Activated CD8-positive, alpha-beta T cell treated with anti-CD3 and anti-CD28 coated beads, Interleukin-2, amount 10 ng/mL, durations not matched to agents 7 days and 5 days (primary cell): ENCODE data around the gene TBXAS1. TPM values are rescaled to one million over a fixed set of nuclear protein-coding genes. Genes with fewer than 3 reads are reported as not detected.
A peak's percentile ranks its signal among the peaks of the same experiment; 100 is the strongest.

ENCODE experiments used
- ATAC-seq: fragments of 150-1000 bp; cut with Tn5 transposase; one replicate; pipeline ENCODE4 v1.10.0; 2021; ENCODE audit warnings: moderate library complexity
- CTCF ChIA-PET: fragments of 350-600 bp; sonication (Branson Sonifier 250); formaldehyde crosslinking; loops from one replicate; lab custom pipeline; 2021; ENCODE audit warnings: antibody characterized with exemption; lab: Charles Lee
- POLR2A ChIA-PET: fragments of 350-600 bp; sonication (Branson Sonifier 250); formaldehyde crosslinking; loops from one replicate; lab custom pipeline; 2021; ENCODE audit warnings: antibody characterized with exemption; lab: Charles Lee
- DNase-seq: peaks from one replicate; pipeline ENCODE4 v3.0.0-alpha.2; 2020
- H3K27ac Mint-ChIP-seq: one replicate; pipeline ENCODE4 v1.8.0; 2021; ENCODE audit warnings: mild to moderate bottlenecking, mixed read lengths
- H3K27me3 Mint-ChIP-seq: one replicate; pipeline ENCODE4 v1.8.0; 2021; ENCODE audit warnings: low read depth, mixed read lengths
- H3K36me3 Mint-ChIP-seq: one replicate; pipeline ENCODE4 v1.8.0; 2021; ENCODE audit warnings: low read depth, mixed read lengths
- H3K4me1 Mint-ChIP-seq: one replicate; pipeline ENCODE4 v1.8.0; 2021; ENCODE audit warnings: low read depth, mixed read lengths
- H3K4me3 Mint-ChIP-seq: one replicate; pipeline ENCODE4 v1.8.0; 2021; ENCODE audit warnings: mild to moderate bottlenecking, mixed read lengths
- H3K9me3 Mint-ChIP-seq: one replicate; pipeline ENCODE4 v1.8.0; 2022; ENCODE audit warnings: mixed read lengths; ENCODE audit not compliant: insufficient read depth
- total RNA-seq, 2 experiments: library from RNA; stranded (reverse); gene quantifications; one replicate each; pipeline ENCODE4 v1.2.3, GENCODE V29; 2021

TBXAS1 gene
- total RNA-seq, 2 experiments from 2014 or later = 1.6 to 2.0 TPM

DNA sequence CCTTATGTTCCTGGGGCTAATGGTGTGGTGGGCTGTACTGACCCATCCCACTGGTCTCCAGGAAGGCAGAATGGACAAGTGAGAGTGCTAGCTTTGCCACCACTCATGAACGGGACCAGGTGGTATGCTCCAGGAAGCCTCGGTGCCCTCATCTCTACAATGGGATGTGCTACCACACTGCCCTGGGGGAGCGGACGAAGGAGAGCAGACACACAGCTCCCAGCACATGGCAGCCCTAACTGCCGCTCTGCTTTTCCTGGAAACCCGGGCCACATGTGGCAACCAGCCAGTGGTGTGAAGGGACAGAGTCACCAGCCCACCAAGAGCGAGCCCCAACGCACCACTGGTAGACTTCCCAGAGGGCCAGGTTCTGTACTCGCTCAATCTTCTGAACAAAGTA is 197.9 kb downstream of the TBXAS1 start:
- no peak overlapping the region for H3K4me3 Mint-ChIP-seq
- no peaks in the 10 kb centered on the region for H3K27me3 Mint-ChIP-seq
- peaks cover 68% of the 10 kb centered on the region for H3K36me3 Mint-ChIP-seq
- no peak overlapping the region for H3K27ac Mint-ChIP-seq
- DNase-seq = no peak
- ChIA-PET CTCF (no interaction called here), POLR2A (no interaction called here)
- no peak for ATAC-seq
- no peaks in the 10 kb centered on the region for H3K4me1 Mint-ChIP-seq
- H3K9me3 Mint-ChIP-seq = no peaks in the 10 kb centered on the region

DNA sequence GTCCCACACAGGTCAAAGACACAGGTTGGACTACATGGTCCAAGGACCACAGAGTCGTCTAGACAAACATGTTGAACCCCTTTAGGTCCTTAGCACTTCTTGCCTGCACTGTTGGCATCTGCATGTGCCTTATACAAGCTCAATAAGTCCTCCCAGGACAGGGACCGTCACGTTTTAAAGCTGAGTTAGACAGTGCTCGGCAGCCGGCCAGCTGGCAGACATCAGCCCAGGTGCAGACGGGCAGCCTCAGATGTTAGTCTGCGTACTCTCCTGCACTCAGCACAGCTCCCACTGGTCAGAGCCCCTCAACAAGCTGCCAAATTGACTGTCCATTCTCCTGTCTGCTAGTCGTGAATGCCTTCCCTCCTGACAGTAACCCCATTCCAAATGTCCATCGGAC is 198.8 kb downstream of the TBXAS1 start:
- H3K27me3 Mint-ChIP-seq = no peaks in the 10 kb centered on the region
- CTCF ChIA-PET = no interaction called here
- POLR2A ChIA-PET = no interaction called here
- H3K4me1 Mint-ChIP-seq = peaks cover 3% of the 10 kb centered on the region
- no peak overlapping the region for H3K27ac Mint-ChIP-seq
- no peak overlapping the region for H3K4me3 Mint-ChIP-seq
- H3K9me3 Mint-ChIP-seq = no peaks in the 10 kb centered on the region
- no peak for DNase-seq
- ATAC-seq = no peak
- peaks cover 63% of the 10 kb centered on the region for H3K36me3 Mint-ChIP-seq

- Mint-ChIP-seq H3K9me3 (no peaks in the 10 kb centered on the region), H3K4me1 (peaks cover 6% of the 10 kb centered on the region), H3K4me3 (no peak overlapping the region), H3K27ac (no peak overlapping the region), H3K36me3 (peaks cover 60% of the 10 kb centered on the region), H3K27me3 (no peaks in the 10 kb centered on the region)
- DNase-seq = no peak
- ChIA-PET CTCF (no interaction called here), POLR2A (no interaction called here)
- ATAC-seq = no peak
Measured at GRCh38 chr7:140028311-140028710, 199.2 kb downstream of the TBXAS1 start.

GRCh38 chr7:140029072-140029471 is 200.0 kb downstream of the TBXAS1 start:
- ChIA-PET POLR2A (interaction anchor here (1.6 kb wide), 1 partner anchor 11 kb away, joined by 4 read pairs; no protein-coding TSS in a partner anchor), CTCF (no interaction called here)
- H3K27ac Mint-ChIP-seq = no peak overlapping the region

DNA sequence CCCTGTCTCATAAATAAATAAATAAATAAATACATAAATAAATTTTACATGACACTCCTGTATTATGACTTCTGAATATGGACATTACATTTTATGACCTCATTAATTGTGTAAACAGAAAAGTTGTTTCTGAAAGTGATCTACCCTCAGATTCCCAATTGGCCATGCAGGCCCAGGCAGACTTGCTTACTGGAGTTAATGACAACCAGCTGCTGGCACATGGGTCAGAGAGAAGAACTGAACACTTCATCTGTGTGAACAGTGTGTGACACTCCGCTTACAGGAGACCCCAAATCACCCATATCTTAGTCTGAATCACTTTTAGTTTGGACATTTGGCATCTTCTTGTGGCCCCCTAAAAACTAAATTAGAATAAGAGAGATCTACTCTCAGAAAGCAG is 202.3 kb downstream of the TBXAS1 start:
- DNase-seq (no peak), ATAC-seq (no peak)
- no peaks in the 10 kb centered on the region for H3K27me3 Mint-ChIP-seq
- peaks cover 61% of the 10 kb centered on the region for H3K36me3 Mint-ChIP-seq
- POLR2A ChIA-PET = no interaction called here
- H3K9me3 Mint-ChIP-seq = no peaks in the 10 kb centered on the region
- H3K4me3 Mint-ChIP-seq = no peak overlapping the region
- peaks cover 19% of the 10 kb centered on the region for H3K4me1 Mint-ChIP-seq
- H3K27ac Mint-ChIP-seq = no peak overlapping the region
- CTCF ChIA-PET = no interaction called here

More at GRCh38 chr7:140029072-140029471, 200.0 kb downstream of the TBXAS1 start:
- Mint-ChIP-seq H3K4me1 (peaks cover 9% of the 10 kb centered on the region), H3K36me3 (peaks cover 60% of the 10 kb centered on the region), H3K9me3 (no peaks in the 10 kb centered on the region), H3K27me3 (no peaks in the 10 kb centered on the region), H3K4me3 (no peak overlapping the region)
- no peak for DNase-seq
- no peak for ATAC-seq

DNA sequence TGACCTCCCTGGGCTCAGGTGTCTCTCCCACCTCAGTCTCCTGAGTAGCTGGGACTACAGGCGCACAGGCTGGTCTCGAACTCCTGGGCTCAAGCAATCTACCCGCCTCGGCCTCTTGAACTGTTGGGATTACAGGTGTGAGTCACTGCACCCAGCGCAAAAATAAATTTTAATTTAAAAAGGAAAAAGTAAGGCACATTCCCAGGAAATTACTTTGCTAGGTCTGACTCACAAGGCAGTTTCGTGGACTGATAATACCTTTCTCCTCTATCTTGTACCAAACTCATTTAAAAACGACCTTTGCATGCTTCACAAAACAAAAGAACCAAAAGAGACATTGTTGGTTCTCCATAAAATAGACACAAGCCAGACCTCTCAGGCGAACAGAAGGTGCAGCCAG is 204.0 kb downstream of the TBXAS1 start:
- Mint-ChIP-seq H3K9me3 (no peaks in the 10 kb centered on the region), H3K27me3 (no peaks in the 10 kb centered on the region), H3K4me3 (no peak overlapping the region), H3K27ac (no peak overlapping the region), H3K4me1 (peaks cover 33% of the 10 kb centered on the region), H3K36me3 (peaks cover 68% of the 10 kb centered on the region)
- DNase-seq = no peak
- ATAC-seq = no peak
- CTCF ChIA-PET = no interaction called here
- POLR2A ChIA-PET = no interaction called here

- Mint-ChIP-seq H3K27ac (no peak overlapping the region), H3K4me3 (no peak overlapping the region)
Measured at GRCh38 chr7:140033779-140034363, 204.8 kb downstream of the TBXAS1 start.

GRCh38 chr7:140034421-140034820 is 205.4 kb downstream of the TBXAS1 start:
- H3K4me1 Mint-ChIP-seq = peaks cover 39% of the 10 kb centered on the region
- H3K27me3 Mint-ChIP-seq = no peaks in the 10 kb centered on the region
- DNase-seq = no peak
- CTCF ChIA-PET = no interaction called here
- H3K27ac Mint-ChIP-seq = no peak overlapping the region
- ATAC-seq = no peak
- POLR2A ChIA-PET = no interaction called here
- H3K9me3 Mint-ChIP-seq = no peaks in the 10 kb centered on the region
- H3K4me3 Mint-ChIP-seq = no peak overlapping the region
- peaks cover 73% of the 10 kb centered on the region for H3K36me3 Mint-ChIP-seq

More at GRCh38 chr7:140033779-140034363, 204.8 kb downstream of the TBXAS1 start:
- Mint-ChIP-seq H3K27me3 (no peaks in the 10 kb centered on the region), H3K36me3 (peaks cover 68% of the 10 kb centered on the region), H3K9me3 (no peaks in the 10 kb centered on the region), H3K4me1 (peaks cover 34% of the 10 kb centered on the region)
- no peak for ATAC-seq
- ChIA-PET CTCF (no interaction called here), POLR2A (no interaction called here)
- no peak for DNase-seq

GRCh38 chr7:140035400-140036223 is 206.5 kb downstream of the TBXAS1 start:
- POLR2A ChIA-PET = interaction anchor here (0.7 kb wide), 1 partner anchor 21 kb away, joined by 4 read pairs; no protein-coding TSS in a partner anchor
- Mint-ChIP-seq H3K4me3 (no peak overlapping the region), H3K4me1 (peaks cover 47% of the 10 kb centered on the region), H3K36me3 (peaks cover 77% of the 10 kb centered on the region), H3K27me3 (no peaks in the 10 kb centered on the region), H3K9me3 (no peaks in the 10 kb centered on the region), H3K27ac (no peak overlapping the region)
- DNase-seq = no peak
- CTCF ChIA-PET = interaction anchor here (0.6 kb wide), 2 partner anchors 262 to 536 kb away, joined by 3 read pairs; no protein-coding TSS in a partner anchor
- ATAC-seq = no peak

DNA sequence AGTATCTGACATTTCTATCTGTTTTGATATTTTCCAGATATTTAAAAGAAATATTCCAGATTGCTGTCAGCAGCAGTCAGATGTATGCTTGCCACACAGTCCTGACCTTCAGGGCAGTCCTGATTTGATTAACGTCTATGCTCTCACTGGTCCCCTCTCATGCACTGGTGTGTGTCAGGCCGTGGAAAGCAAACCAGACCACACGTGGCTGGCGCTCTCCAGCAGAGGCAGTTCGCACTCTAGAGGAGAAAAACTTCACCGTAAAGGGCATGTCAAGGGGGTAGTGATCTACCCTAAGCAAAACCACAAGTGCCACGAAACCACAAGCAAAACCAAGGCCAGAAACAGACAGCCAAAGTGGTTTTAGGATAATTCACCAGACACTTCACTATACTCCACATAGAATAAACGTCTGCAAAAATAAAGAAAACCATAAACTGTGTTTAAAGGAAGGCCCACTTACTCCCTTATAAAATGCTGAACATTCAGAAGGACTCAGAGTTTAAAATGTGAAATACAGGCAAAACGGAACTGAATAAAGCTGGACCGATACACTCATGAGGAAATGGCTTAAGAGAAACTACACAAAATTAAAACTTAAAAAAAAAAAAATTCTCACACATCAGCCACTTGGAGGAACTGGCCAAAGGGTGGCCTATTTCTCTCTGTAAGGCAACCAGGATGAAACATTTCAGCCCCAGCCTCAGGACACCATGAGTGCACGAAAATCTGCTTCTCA is 207.3 kb downstream of the TBXAS1 start:
- Mint-ChIP-seq H3K27ac (peak overlapping the region; percentile 36), H3K36me3 (peaks cover 76% of the 10 kb centered on the region), H3K4me3 (no peak overlapping the region), H3K27me3 (no peaks in the 10 kb centered on the region), H3K9me3 (no peaks in the 10 kb centered on the region), H3K4me1 (peaks cover 47% of the 10 kb centered on the region)
- DNase-seq (peak; percentile 37), ATAC-seq (peak; percentile 70)
- ChIA-PET POLR2A (no interaction called here), CTCF (no interaction called here)

DNA sequence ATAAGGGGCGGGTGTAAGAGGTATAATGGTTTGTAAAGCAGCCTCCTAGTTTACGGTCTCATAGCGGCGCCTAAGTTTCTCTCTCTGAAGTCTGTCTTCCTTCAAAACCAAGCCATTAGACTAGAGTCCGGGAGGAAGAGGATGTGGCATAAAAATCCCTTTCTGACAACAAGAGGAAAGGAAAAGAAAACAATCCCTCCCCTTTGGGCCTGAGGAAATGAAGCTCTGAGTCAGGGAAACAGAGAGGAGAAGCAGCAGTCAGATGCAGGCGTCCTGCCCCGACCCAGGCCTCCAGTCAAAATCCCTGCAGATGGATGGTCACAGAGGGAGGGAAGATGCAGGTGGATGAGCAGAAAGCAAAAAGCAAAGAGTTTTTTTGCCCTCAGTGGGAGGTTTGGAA is 210.0 kb downstream of the TBXAS1 start:
- ATAC-seq = no peak
- Mint-ChIP-seq H3K4me1 (peaks cover 40% of the 10 kb centered on the region), H3K4me3 (no peak overlapping the region), H3K36me3 (peaks cover 78% of the 10 kb centered on the region), H3K9me3 (no peaks in the 10 kb centered on the region), H3K27ac (peak overlapping the region; percentile 58), H3K27me3 (no peaks in the 10 kb centered on the region)
- no peak for DNase-seq
- ChIA-PET POLR2A (no interaction called here), CTCF (interaction anchor here (1.0 kb wide), 1 partner anchor 373 kb away, joined by 3 read pairs; no protein-coding TSS in a partner anchor)

DNA sequence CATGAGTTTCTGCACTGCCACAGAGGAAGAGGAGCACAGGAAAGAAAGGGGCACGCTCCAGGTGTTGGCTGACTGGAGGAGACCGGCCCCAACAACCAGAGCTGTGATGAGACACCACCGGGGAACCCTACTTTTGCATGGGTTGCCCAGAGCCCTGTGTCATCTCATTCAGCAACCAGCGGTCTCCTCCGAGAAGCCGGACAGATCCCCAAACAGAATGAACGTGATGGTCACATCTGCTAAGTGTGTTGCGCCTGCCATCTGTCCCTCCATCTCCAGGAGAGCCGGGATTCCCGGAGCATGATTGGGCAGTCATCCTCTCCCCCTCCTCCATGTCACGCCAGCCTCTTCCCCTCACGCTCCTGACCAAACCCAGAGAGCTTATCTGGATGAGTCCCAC is 210.8 kb downstream of the TBXAS1 start:
- CTCF ChIA-PET = no interaction called here
- DNase-seq = no peak

More for the DNA sequence above, 210.8 kb downstream of the TBXAS1 start:
- POLR2A ChIA-PET = no interaction called here
- Mint-ChIP-seq H3K27me3 (no peaks in the 10 kb centered on the region), H3K36me3 (peaks cover 79% of the 10 kb centered on the region), H3K4me3 (no peak overlapping the region), H3K9me3 (no peaks in the 10 kb centered on the region), H3K27ac (peak overlapping the region; percentile 58), H3K4me1 (peaks cover 40% of the 10 kb centered on the region)
- ATAC-seq = no peak
